GM18873 (cell line): Measurements from ENCODE around the gene PSPC1.
"Not testable (repeated sequence)": the region's sequence is repeated elsewhere in the genome, so short reads cannot be mapped to it uniquely, and the experiment has no call there.

ENCODE experiments used
- ATAC-seq: cut with Tn5 transposase; IDR thresholded peaks from one replicate; pipeline ENCODE4 v1.9.1; 2021; ENCODE audit warnings: mild to moderate bottlenecking, moderate library complexity, moderate number of reproducible peaks; ENCODE audit not compliant: unreplicated experiment, low FRiP score

Gene PSPC1

DNA sequence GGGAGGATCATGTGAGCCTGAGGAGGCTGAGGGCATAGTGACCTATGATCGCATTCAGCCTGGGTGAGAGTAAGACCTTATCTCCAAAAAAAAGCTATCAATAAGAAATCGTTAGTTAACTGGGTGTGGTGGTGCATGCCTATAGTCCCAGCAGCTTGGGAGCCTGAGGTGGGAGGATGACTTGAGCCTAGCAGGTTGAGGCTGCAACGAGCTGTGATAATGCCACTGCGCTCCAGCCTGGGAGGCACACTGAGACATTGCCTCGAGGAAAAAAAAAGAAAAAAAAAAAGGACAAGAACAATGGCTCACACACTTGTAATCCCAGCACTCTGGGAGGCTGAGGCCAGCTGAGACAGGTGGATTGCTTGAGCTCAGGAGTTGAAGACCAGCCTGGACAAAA is 16.2 kb downstream of the PSPC1 start:
- no peak for ATAC-seq

DNA sequence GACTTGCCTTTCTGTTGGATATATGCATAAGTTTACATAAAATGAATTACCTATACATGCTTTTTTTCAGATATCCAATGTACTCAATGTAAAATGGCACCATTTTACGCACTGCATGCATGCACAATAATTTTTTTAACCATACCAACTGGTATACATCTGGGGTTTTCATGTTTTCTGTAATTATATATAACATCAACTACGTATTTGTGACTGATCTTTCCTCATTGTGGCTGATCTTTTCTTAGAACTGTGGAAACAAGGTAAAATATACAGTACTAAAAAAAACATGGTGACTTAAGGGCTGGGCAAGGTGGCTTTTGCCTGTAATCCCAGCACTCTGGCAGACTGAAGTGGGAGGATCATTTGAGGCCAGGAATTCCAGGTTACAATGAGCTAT is 18.5 kb downstream of the PSPC1 start:
- ATAC-seq = no peak

DNA sequence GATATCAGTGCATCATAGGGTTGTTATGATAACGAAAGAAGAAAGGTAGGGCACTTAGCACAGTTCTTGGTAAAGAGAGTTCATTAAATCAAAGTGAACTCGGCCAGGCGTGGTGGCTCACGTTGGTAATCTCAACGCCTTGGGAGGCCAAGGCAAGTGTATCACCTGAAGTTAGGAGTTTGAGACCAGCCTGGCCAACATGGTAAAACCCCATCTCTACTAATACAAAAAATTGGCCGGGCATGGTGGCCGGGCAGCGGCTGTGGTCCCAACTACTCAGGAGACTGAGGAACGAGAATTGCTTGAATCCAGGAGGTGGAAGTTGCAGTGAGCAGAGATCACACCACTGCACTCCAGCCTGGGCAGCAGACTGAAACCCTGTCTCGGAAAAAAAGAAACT is 19.1 kb downstream of the PSPC1 start:
- ATAC-seq = no peak

DNA sequence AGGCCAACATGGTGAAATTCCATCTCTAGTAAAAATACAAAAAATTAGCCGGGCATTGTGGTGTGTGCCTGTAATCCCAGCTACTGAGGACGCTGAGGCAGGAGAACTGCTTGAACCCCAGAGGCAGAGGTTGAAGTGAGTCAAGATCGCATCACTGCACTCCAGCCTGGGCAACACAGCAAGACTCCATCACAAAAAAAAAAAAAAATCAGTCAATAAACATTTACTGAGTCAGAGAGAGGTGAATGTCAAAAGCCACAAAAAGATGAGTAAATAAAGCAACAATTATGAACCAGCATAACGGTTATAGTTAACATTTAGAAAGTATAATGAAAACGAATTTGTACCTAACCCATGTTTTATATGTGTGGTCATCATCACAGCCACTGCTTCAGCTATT is 23.1 kb downstream of the PSPC1 start:
- ATAC-seq = no peak

DNA sequence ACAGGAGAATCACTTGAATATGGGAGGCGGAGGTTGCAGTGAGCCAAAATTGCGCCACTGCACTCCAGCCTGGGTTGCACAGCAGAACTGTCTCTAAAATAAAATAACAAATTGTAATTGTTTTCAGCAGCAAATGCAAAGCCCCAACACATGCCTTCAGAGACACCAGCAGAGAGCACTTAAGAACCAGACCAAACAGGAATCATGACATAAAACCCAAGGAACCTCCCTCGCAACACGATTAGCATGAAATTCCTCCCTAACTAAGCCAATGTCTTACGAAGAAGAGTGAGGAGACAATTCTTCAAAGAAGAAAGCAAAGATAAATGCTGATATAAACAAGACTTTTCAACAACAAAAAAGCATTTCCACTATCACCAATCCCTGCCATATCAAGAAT is 40.1 kb downstream of the PSPC1 start:
- no peak for ATAC-seq

DNA sequence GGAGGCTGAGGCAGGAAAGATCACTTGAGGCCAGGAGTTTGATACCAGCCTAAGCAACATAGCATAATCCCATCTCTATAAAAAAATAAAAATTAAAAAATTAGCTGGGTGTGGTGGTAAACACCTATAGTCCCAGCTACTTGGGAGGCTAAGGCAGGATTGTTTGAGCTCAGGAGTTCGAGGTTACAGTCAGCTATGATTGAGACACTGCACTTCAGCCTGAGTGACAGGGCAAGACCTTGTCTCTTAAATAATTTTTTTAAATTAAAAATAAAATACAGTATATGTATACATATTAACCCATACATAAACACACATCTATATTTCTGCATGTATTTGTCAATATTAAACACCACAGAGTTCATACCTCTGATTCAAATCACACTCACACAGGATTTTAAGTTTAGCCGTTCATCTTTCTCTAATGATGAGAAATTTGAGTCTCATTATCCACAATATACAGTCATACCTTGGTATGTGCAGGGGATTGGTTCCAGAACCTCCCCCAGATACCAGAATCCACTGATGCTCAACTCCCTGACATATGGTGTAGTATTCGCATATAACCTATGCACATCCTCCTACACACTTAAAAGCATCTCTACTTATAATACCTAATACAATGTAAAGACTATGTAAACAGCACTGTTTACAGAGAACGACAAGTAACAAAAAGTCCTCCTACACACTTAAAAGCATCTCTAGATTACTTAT is 44.7 kb downstream of the PSPC1 start:
- ATAC-seq = no peak

DNA sequence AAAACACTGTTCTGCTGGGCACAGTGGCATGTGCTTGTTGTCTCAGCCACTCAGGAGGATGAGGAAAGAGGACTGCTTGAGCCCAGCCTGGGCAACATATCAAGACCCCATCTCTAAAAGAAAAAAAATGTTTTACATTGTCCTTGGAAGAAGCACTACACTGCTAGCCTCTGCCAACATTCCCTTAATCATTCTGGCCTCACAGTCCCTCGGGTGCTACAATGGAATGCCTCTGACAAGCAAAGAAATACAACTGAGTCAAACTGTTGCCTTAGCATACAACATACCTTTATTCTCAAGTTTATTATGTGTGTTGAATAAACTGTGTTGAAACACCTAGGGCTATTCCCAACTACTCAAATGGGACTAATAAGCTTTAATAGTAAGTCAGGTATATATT is 56.1 kb downstream of the PSPC1 start:
- ATAC-seq = no peak

DNA sequence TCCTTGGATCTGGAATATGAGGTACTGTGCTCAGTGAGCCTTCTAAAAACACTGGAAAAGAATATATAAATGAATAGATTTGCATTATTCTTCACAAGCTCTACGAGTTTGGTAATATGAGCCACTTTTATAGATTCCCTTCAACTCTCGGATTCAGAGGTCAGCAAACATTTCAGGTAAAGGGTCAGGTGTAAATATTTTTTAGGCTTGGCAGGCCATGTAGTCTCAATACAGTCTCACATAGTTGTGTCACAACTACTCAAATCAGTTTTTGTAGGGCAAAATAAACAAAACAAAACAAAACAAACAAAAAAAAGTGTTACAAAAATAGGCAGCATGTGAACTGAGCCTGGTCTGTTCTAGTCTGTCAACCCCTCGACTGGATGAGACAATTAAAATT is 57.4 kb downstream of the PSPC1 start:
- ATAC-seq = no peak

DNA sequence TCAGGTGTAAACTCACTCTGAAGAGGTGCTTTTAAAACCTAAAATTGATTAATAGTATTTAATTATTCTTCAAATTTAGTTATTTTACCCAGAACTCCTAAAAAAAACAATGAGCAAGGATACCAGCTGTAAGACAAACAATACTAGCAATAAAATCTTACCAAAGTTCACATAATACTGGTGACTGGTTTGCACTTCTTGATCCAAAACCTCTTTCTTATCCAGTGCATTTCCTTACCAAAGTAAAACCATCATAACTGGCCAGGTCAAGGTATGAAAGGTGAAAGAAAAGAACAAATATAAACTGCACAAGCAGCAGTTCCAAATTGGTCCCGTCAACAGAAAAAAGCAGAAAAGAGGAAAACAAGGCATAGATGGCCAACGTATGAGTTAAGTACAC is 62.7 kb downstream of the PSPC1 start:
- no peak for ATAC-seq

DNA sequence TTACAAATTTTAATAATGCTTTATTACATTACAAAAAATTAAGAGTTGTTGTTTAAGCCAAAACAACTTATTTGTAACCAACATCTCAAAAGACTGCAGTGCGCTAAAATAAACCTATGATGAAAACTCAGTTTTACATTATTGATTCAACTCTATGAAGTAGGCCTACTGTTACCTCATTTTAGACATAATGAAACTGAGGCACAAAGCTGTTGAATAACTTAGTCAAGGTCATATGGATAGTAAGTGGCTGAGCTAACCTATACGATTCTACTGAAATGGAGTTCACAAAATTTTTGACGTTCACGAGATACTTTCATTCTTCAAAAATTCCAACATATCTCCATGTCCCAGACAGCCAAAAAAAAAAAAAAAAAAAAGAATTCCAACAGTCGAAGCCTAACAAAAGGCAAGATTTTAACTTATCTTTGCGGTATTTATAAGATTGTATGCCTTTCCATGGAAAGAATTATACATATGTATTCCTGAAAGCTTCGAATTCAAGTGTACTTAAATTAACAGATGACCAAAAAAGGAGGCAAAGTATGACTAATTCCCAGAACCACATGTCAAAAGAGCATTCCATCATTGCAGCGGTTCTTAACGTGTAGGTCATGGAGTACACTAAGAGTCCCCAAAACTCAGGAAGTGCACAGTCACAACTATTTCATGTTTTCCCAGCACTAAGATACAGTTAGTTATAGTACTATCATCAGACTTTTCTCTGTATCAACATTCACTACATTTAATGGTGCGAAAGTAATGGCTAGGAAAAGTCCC is 69.4 kb downstream of the PSPC1 start:
- no peak for ATAC-seq

DNA sequence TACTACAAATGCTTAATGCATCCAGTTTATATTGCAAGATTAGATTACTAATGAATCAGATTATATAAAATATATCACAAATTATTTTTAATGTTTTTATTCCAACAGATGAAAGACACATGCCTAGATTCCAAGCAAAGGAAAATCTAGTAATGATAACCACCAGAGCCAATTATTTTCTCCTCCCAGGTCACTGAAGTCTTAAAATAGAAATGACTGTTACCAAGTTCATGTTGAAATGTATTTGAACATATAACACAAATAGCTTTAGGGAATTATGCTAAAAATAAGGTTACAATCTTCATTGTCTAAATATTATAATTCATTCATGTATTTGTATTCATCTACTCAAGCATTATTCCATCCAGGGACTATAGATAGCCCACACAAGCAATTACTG is 73.0 kb downstream of the PSPC1 start:
- not testable (repeated sequence) for ATAC-seq

DNA sequence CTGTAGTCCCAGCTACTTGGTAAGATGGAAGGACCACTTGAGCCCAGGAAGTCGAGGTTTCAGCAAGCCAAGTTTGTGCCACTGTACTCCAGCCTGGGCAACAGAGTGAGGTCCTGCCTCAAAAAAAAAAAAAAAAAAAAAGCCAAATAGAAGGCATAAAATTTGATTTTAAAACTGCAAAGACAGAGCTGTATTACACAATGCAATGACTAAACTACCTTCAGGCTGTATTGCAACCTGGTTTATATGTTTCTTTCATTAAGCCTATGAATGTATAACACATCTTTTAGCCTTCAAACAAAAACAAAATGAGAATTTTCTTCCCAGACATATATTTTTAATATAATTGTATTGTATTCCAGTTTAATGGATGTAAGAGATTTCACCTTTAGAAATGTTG is 73.7 kb downstream of the PSPC1 start:
- ATAC-seq = not testable (repeated sequence)

DNA sequence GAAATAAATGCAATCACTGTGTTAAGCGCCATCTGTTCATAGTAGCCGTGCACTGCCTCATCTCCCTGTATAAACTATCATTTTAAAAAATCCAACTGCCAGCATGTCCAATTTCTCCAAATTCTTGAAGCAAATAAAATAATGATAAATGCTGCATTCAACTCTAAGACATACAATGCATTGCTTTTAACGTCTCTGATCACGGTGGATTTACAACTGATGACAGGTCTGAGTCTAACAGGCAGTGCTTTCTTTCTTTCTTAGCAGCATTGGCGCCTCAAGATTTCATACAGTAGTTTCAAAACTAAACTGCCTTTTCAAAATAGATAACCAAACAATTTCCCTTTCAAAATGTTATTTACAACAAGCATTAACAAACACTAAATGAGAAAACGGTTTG is 78.5 kb downstream of the PSPC1 start:
- not testable (repeated sequence) for ATAC-seq

DNA sequence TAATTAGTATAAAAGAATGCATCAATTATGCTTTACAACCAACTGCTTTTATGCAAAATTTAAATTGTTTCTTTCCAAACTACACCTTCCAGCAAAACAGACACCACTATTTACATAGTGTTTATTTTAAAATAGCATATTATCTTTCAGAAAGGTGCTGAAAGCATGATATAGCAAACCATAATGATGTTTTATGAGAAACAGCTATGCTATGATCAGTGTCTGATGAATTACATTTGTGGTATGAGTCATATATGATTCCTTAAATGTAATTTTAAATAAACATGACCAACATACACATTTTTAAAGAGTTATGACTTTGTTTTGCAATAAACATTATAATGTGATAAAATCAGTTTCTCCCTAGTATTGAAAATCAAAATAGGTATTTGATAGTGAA is 81.1 kb downstream of the PSPC1 start:
- not testable (repeated sequence) for ATAC-seq

DNA sequence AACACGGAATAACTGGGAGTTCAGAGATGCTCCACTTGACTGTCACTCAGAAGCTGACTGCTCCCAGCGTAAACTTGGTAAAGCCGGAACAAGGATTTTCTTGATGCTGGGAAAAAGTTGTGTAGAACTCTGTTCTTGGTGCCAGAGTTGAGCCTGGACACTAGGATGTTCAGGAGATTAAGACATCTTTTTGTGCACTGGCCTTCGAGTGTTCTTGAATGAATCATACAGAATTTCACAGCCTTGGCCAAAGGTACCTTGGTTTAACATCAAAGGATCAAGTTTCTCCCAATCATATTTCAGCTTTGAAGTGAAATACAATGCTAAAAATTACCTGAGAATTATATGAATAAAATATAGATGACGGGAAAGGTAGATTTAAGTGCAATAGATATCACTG is 81.8 kb downstream of the PSPC1 start:
- not testable (repeated sequence) for ATAC-seq

DNA sequence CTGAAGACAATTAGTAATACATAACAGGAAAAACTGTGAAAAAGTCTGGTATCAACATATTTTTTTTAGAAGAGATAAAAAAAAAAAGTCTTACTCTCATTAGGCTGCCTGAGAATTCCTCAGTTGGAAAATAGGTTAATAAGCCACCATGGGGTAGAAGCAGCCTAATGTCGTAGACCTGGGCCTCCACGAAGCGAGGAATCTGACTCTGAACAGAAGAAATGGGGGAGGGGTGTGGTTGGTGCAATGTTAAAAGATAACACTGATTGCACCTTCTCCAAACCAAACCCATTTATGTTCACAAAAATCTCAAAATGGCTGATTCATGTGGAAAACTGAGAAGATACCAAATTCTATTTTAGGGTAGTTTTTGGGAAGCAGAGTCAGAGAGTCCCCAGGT is 86.9 kb downstream of the PSPC1 start:
- ATAC-seq = no peak

DNA sequence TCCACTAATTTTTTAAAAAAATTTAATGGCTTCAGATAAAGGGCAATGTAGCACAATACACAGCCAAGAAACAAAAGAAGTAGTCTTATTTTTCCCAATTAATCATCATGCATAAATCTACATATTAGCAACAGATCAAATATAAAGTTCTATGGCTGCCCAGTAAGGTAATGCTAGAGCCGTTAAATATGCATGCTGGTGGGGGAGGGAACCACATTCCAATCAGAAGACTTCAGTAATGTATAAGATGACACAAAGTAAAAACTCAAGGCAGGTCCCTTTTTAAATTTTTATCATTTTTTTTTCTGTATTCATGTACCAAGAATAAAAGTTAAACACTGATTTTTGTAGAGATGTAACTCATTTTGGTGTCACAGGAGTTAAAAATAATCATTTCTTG is 87.3 kb downstream of the PSPC1 start:
- no peak for ATAC-seq

DNA sequence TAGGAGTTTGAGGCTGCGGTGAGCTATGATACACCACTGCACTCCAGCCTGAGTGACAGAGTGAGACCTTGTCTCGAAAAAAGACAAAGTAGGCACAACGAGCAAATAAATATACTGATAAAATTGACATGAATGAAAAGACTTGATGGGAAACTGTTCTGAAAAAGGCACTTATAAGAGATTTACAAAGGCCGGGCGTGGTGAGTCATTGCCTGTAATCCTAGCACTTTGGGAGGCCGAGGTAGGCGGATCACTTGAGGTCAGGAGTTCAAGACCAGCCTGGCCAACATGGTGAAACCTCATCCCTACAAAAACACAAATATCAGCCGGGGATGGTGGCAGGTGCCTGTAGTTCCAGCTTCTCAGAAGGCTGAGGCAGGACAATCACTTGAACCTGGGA is 91.3 kb downstream of the PSPC1 start:
- not testable (repeated sequence) for ATAC-seq

DNA sequence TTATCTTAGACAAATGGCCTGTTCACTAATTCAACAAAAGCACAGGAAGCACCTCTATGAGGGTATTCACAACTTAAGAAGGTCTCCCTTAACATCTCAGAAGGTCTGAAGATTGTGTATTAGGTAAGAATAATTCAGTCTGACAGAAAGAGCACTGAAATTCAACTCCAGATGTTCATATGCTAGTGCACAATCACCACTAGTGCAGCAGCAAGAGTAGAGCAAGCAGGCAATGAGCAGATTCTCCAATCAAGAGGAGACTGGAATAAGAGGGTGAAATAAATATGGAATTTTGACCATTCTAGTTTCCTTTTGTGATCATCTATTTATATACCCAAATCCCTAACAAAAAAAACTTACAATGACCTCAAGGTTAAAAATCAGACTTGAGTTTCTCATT is 97.3 kb downstream of the PSPC1 start:
- no peak for ATAC-seq

DNA sequence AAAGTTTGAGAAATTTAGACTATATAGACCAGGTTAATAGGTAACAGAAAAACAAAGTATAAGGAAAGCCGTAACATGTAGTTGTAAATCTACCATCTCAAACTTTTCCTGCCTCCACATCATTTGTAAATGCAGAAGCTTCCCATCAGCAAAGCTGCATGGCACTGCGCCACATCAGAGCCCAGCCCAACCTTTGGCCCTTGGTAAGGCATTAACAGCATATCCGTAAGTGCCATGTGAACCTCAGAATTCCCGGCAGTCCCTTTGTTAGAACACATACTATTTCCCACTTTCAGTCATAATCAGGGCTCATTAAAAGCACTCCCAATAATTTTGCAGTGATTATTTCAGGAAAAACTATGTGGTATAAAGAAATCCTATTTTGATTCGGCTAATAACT is 97.7 kb downstream of the PSPC1 start:
- no peak for ATAC-seq

DNA sequence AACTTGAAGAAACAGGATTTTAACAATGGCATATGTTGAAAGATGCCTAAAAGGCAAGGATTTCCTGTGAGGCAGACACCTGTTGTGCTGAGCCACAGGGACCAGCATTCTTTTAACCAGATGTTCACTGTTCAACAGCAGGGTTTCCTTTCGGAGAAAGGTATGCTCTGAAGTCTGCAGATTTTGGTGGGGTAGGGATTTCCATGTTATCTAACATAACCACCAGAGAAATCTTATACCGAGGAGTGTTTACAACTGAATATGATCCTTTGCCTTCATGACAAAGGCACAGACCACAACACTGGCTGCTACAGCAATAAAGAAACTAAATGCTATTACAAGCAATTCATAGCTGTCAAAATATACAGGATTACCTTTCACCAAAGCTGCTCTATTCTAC is 101.2 kb downstream of the PSPC1 start:
- no peak for ATAC-seq

DNA sequence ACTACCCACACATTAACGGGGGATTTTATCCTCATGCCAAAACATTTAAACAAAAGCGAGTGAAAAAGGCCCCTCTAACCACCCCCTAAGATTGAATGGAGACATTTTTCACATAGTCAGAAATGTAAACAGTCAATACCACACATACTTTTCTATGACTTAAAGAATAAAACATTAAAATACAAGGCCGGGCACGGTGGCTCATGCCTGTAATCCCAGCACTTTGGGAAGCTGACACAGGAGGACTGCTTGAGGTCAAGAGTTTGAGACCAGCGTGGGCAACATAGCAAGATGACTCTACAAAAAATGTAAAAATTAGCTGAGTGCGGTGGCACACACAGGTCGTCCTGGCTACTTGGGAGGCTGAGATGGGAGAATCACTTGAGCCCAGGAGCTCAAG is 102.0 kb downstream of the PSPC1 start:
- no peak for ATAC-seq
